ENCODE measurements around the gene EML6. TPM values are rescaled to one million over a fixed set of nuclear protein-coding genes. Genes with fewer than 3 reads are reported as not detected.

EML6 gene
- total and polyA plus RNA-seq, 2 of the 13 experiments (the other 11 are each of a cell fraction or from before 2014, with no cell fraction given), result 17.2 to 32.4 TPM

GRCh38 chr2:54944724-54945326 lies 221.4 kb downstream of the EML6 start:
- 95% methylated on average over 1 of the region's 1 CpG for WGBS (ENCODE audit: low lambda C conversion rate)
- no peaks in the 10 kb centered on the region for H4K20me1 ChIP-seq (ENCODE audit: insufficient read depth, low read length)
- no peak overlapping the region for H3K4me3 ChIP-seq (replicated peaks in 1 of 3; ENCODE audit: insufficient read depth in 1 of 3, low read depth in 2 of 3, low read length in 3 of 3)
- ChIA-PET CTCF (ENCODE audit: low intra/inter-chr PET ratio, low total read pairs) (no interaction called here), POLR2A (no interaction called here)
- intact Hi-C loops (cut with micrococcal nuclease; ENCODE audit: unreplicated experiment), result no loop called here
- peak; percentile 15; the same call in 2 of the 3 replicates for ATAC-seq
- peak overlapping the region; percentile 26; the same call in 1 of the 2 replicates for H3K4me2 ChIP-seq (ENCODE audit: low read depth, low read length)
- TF ChIP-seq ZNF570 (CRISPR knock-in tag; IDR thresholded peaks at IDR 0.05; ENCODE audit: borderline replicate concordance) (no peak), PCBP2 (optimal IDR thresholded peaks at IDR 0.05; ENCODE audit: low read depth, low read length, poor library complexity, severe bottlenecking) (peak; percentile 89), PCBP1 (IDR thresholded peaks at IDR 0.05; ENCODE audit: borderline replicate concordance, low read depth, low read length) (peak; percentile 88; the same call in 1 of the 2 replicates), ARHGAP35 (CRISPR knock-in tag; IDR thresholded peaks at IDR 0.05; ENCODE audit: borderline replicate concordance) (no peak), PAX8 (CRISPR knock-in tag; IDR thresholded peaks at IDR 0.05; ENCODE audit: borderline replicate concordance) (no peak), HNRNPK (IDR thresholded peaks at IDR 0.05; ENCODE audit: low read depth, low read length, poor library complexity, severe bottlenecking) (peak; percentile 79)
- FAIRE-seq, result no peak
- in situ Hi-C loops (cut with HindIII; ENCODE audit: extremely low pct_ligation_motif_present, low pct_unique_long_range_greater_than_20kb), result no loop called here
- no peaks in the 10 kb centered on the region for H3K36me3 ChIP-seq (replicated peaks in 1 of 2; ENCODE audit: control insufficient read depth in 1 of 2, insufficient read depth in 2 of 2, low read length in 2 of 2)
- DNase-seq (ENCODE audit: low spot score), result no peak
- BruUV-seq (replicated peaks), result no TSS peak
- H3K9ac ChIP-seq (ENCODE audit: insufficient read depth, low read depth, low read length), result no peak overlapping the region
- no peaks in the 10 kb centered on the region for H3K27me3 ChIP-seq (ENCODE audit: control insufficient read depth in 1 of 2, insufficient read depth in 2 of 2, low read length in 2 of 2)
- H3K9me3 ChIP-seq (ENCODE audit: low read length), result no peaks in the 10 kb centered on the region
- H3K4me1 ChIP-seq (ENCODE audit: insufficient read depth, low read length), result peaks cover 29% of the 10 kb centered on the region
- no peak overlapping the region for H3K27ac ChIP-seq (ENCODE audit: extremely low read length, insufficient read depth, low read length)
- H3K79me2 ChIP-seq (ENCODE audit: insufficient read depth, low read length), result no peaks in the 10 kb centered on the region
- no peak overlapping the region for H2AFZ ChIP-seq (ENCODE audit: low read length)
